OCI-LY1 (cell line): ENCODE results near the gene IL15.
"Not testable (repeated sequence)": the region's sequence is repeated elsewhere in the genome, so short reads cannot be mapped to it uniquely, and the experiment has no call there.

Source experiments
- H2AFZ ChIP-seq: fragments of 200-600 bp; sonication (generic), shearing (Covaris generic); 2 replicates; pipeline ENCODE4 v1.6.0; 2014; ENCODE audit warnings: antibody characterized with exemption, mild to moderate bottlenecking, low read length
- H3F3A ChIP-seq: fragments of 200-600 bp; sonication (generic), shearing (Covaris generic); 2 replicates; pipeline ENCODE4 v1.6.0; 2014; ENCODE audit warnings: mild to moderate bottlenecking, antibody characterized with exemption, low read length, moderate library complexity; ENCODE audit not compliant: insufficient read depth
- H3K27ac ChIP-seq: fragments of 200-600 bp; sonication (generic); 2 replicates; pipeline ENCODE4 v1.5.1; 2014; ENCODE audit warnings: low read length, mixed run types, mild to moderate bottlenecking, low read depth; ENCODE audit not compliant: poor library complexity, severe bottlenecking
- H3K27me3 ChIP-seq: fragments of 200-600 bp; sonication (generic); 2 replicates; pipeline ENCODE4 v1.6.0; 2014; ENCODE audit warnings: antibody characterized with exemption, mild to moderate bottlenecking, low read length, moderate library complexity; ENCODE audit not compliant: insufficient read depth
- H3K36me3 ChIP-seq: fragments of 200-600 bp; sonication (generic); 2 replicates; pipeline ENCODE4 v1.6.1; 2014; ENCODE audit warnings: mild to moderate bottlenecking, antibody characterized with exemption, low read length, moderate library complexity, mixed read lengths; ENCODE audit not compliant: insufficient read depth
- H3K4me1 ChIP-seq: fragments of 200-600 bp; sonication (generic); 2 replicates; pipeline ENCODE4 v1.5.1; 2014; ENCODE audit warnings: mild to moderate bottlenecking, low read length, moderate library complexity; ENCODE audit not compliant: insufficient read depth, severe bottlenecking
- H3K4me2 ChIP-seq: fragments of 200-600 bp; sonication (generic), shearing (Covaris generic); 2 replicates; pipeline ENCODE4 v1.6.1; 2014; ENCODE audit warnings: low read length
- H3K4me3 ChIP-seq: fragments of 200-600 bp; sonication (generic); 2 replicates; pipeline ENCODE4 v1.5.1; 2014; ENCODE audit warnings: low read length, low read depth, mild to moderate bottlenecking, mixed read lengths; ENCODE audit not compliant: poor library complexity, severe bottlenecking
- H3K79me2 ChIP-seq: fragments of 200-600 bp; shearing (Covaris generic); 2 replicates; pipeline ENCODE4 v1.6.1; 2016; ENCODE audit warnings: mixed run types, low read length, mixed read lengths; ENCODE audit not compliant: insufficient read depth
- H3K9ac ChIP-seq: fragments of 200-600 bp; sonication (generic), shearing (Covaris generic); 2 replicates; pipeline ENCODE4 v1.6.1; 2014; ENCODE audit warnings: mild to moderate bottlenecking, low read length, mixed read lengths
- H3K9me2 ChIP-seq: fragments of 200-600 bp; sonication (generic), shearing (Covaris generic); 2 replicates; pipeline ENCODE4 v1.6.1; 2014; ENCODE audit warnings: low read depth, mild to moderate bottlenecking, low read length, mixed read lengths
- H3K9me3 ChIP-seq: fragments of 200-600 bp; shearing (Covaris generic); 2 replicates; pipeline ENCODE4 v1.6.1; 2014; ENCODE audit warnings: low read length, mixed read lengths
- H4K20me1 ChIP-seq: fragments of 200-600 bp; sonication (generic), shearing (Covaris generic); 2 replicates; pipeline ENCODE4 v1.6.0; 2016; ENCODE audit warnings: mild to moderate bottlenecking, low read length; ENCODE audit not compliant: insufficient read depth
- CTCF ChIP-seq: fragments of 200-600 bp; sonication (generic), shearing (Covaris generic); IDR thresholded peaks from 2 replicates; pipeline ENCODE4 v1.5.1; 2017; ENCODE audit warnings: mild to moderate bottlenecking, antibody characterized with exemption, low read length, moderate library complexity, mixed read lengths
- EZH2 ChIP-seq: fragments of 200-600 bp; sonication (generic), shearing (Covaris generic); IDR thresholded peaks from 2 replicates; pipeline ENCODE4 v1.8.0; 2017; ENCODE audit warnings: borderline replicate concordance, mixed run types, mild to moderate bottlenecking, antibody characterized with exemption, low read length, moderate library complexity, mixed read lengths

The IL15 gene

GRCh38 chr4:141599853-141600252, 36.5 kb upstream of the IL15 start:
- Histone ChIP-seq H3K79me2 (no peaks in the 10 kb centered on the region), H3K4me1 (no peaks in the 10 kb centered on the region), H2AFZ (no peak overlapping the region), H3F3A (no peaks in the 10 kb centered on the region), H4K20me1 (no peaks in the 10 kb centered on the region), H3K36me3 (no peaks in the 10 kb centered on the region), H3K9me2 (no peaks in the 10 kb centered on the region), H3K4me2 (no peak overlapping the region), H3K27me3 (no peaks in the 10 kb centered on the region), H3K9me3 (no peaks in the 10 kb centered on the region), H3K9ac (no peak overlapping the region), H3K4me3 (no peak overlapping the region), H3K27ac (no peak overlapping the region)
- TF ChIP-seq EZH2, result no peak
- TF ChIP-seq CTCF, result no peak

- not testable (repeated sequence) for H3K4me1 ChIP-seq, H3K27ac ChIP-seq, H2AFZ ChIP-seq, H3K27me3 ChIP-seq, H3K9me2 ChIP-seq, H4K20me1 ChIP-seq, H3K9me3 ChIP-seq, H3K4me2 ChIP-seq, H3F3A ChIP-seq, H3K36me3 ChIP-seq, H3K79me2 ChIP-seq, H3K9ac ChIP-seq, H3K4me3 ChIP-seq
Measured at GRCh38 chr4:141604683-141605082, 31.7 kb upstream of the IL15 start.

DNA sequence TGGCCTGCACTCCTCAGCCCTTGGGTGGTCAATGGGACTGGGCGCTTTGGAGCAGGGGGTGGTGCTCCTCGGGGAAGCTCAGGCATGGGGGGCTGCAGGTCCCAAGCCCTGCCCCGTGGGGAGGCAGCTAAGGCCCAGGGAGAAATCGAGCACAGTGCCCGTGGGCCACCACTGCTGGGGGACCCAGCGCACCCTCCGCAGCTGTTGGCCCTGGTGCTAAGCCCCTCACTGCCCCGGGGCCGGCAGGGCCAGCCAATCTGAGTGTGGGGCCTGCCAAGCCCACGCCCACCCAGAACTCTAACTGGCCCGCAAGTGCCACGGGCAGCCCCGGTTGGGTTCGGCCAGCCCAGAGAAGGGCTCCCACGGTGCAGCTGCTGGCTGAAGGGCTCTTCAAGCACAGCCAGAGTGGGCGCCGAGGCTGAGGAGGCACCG, 30.9 kb upstream of the IL15 start:
- Histone ChIP-seq H3K79me2 (no peaks in the 10 kb centered on the region), H3K4me1 (no peaks in the 10 kb centered on the region), H3K9me3 (no peaks in the 10 kb centered on the region), H3K4me2 (no peak overlapping the region), H3K4me3 (no peak overlapping the region), H3K36me3 (no peaks in the 10 kb centered on the region), H3K27me3 (no peaks in the 10 kb centered on the region), H3K27ac (no peak overlapping the region), H3K9me2 (no peaks in the 10 kb centered on the region), H4K20me1 (no peaks in the 10 kb centered on the region), H3K9ac (no peak overlapping the region), H2AFZ (no peak overlapping the region), H3F3A (no peaks in the 10 kb centered on the region)
- TF ChIP-seq CTCF, result no peak

- H3K27me3 ChIP-seq, result no peaks in the 10 kb centered on the region
- H4K20me1 ChIP-seq, result no peaks in the 10 kb centered on the region
- H3K36me3 ChIP-seq, result no peaks in the 10 kb centered on the region
- H3K9ac ChIP-seq, result no peak overlapping the region
- TF ChIP-seq CTCF (no peak), EZH2 (no peak)
- no peak overlapping the region for H3K27ac ChIP-seq
- H3K9me3 ChIP-seq, result no peaks in the 10 kb centered on the region
- no peak overlapping the region for H3K4me2 ChIP-seq
- no peaks in the 10 kb centered on the region for H3F3A ChIP-seq
- H3K9me2 ChIP-seq, result no peaks in the 10 kb centered on the region
- H3K4me1 ChIP-seq, result no peaks in the 10 kb centered on the region
- H2AFZ ChIP-seq, result no peak overlapping the region
- H3K4me3 ChIP-seq, result no peak overlapping the region
- H3K79me2 ChIP-seq, result no peaks in the 10 kb centered on the region
Measured at GRCh38 chr4:141609243-141609642, 27.1 kb upstream of the IL15 start.
